ENCODE data around the gene CPNE6. TPM values are rescaled to one million over a fixed set of nuclear protein-coding genes. Genes with fewer than 3 reads are reported as not detected.

CPNE6 gene
- total and polyA plus RNA-seq, 2 of the 13 experiments (the other 11 are each of a cell fraction or from before 2014, with no cell fraction given) = not detected

- no peak for TF ChIP-seq ZNF318 (CRISPR knock-in tag; IDR thresholded peaks at IDR 0.05)
- no peak for TF ChIP-seq ZNF138 (CRISPR knock-in tag; IDR thresholded peaks at IDR 0.05; ENCODE audit: low read depth)
- peak; percentile 2 for TF ChIP-seq YY1 (IDR thresholded peaks at IDR 0.05; ENCODE audit: insufficient read depth, insufficient replicate concordance, low read depth, low read length)
- peak; percentile 55; the same call in 1 of the 2 replicates for TF ChIP-seq TSC22D2 (CRISPR knock-in tag; IDR thresholded peaks at IDR 0.05; ENCODE audit: borderline replicate concordance)
- no peak for TF ChIP-seq HINFP (CRISPR knock-in tag; IDR thresholded peaks at IDR 0.05; ENCODE audit: low read depth)
- TF ChIP-seq U2AF1 (optimal IDR thresholded peaks at IDR 0.05; ENCODE audit: low read depth, low read length) = no peak
- TF ChIP-seq ATRX (CRISPR knock-in tag; IDR thresholded peaks at IDR 0.05; ENCODE audit: borderline replicate concordance) = no peak
- TF ChIP-seq ZNF800 (CRISPR knock-in tag; IDR thresholded peaks at IDR 0.05) = peak; percentile 97
- TF ChIP-seq ZNF570 (CRISPR knock-in tag; IDR thresholded peaks at IDR 0.05; ENCODE audit: borderline replicate concordance) = no peak; the same call in 1 of the 2 replicates
- TF ChIP-seq NCOA5 (CRISPR knock-in tag; IDR thresholded peaks at IDR 0.05) = no peak
- TF ChIP-seq ZNF143 (CRISPR knock-in tag; IDR thresholded peaks at IDR 0.05) = no peak
- no peak for TF ChIP-seq HBP1 (CRISPR knock-in tag; IDR thresholded peaks at IDR 0.05; ENCODE audit: low read depth)
- no peak for TF ChIP-seq IRF9 (CRISPR knock-in tag; IDR thresholded peaks at IDR 0.05; ENCODE audit: borderline replicate concordance)
These were observed 9.8 kb downstream of the CPNE6 start (continued) for GRCh38 chr14:24080888-24081738.

All from HepG2 (cell line).